Keratinocyte (primary cell): ENCODE data around the gene DRAP1. TPM values are rescaled to one million over a fixed set of nuclear protein-coding genes. Genes with fewer than 3 reads are reported as not detected.

Experiments used
- DNase-seq: peaks from one replicate; pipeline ENCODE4 v3.0.0-alpha.2; 2011; ENCODE audit warnings: low read depth, missing footprints, low spot score
- FAIRE-seq: peaks from 2 replicates; lab custom pipeline; 2011; peaks lifted over from hg19 to GRCh38; lab: Jason Lieb, UNC
- H2AFZ ChIP-seq: 2 replicates; pipeline ENCODE4 v1.6.0; 2012; ENCODE audit warnings: low read length, control low read depth, inconsistent platforms; ENCODE audit not compliant: control insufficient read depth
- H3K27ac ChIP-seq: 2 replicates; pipeline ENCODE4 v1.5.1; 2011; ENCODE audit warnings: low read length; ENCODE audit not compliant: control insufficient read depth, insufficient read depth
- H3K27me3 ChIP-seq: 3 replicates; pipeline ENCODE4 v1.6.0; 2011; ENCODE audit warnings: low read length; ENCODE audit not compliant: control insufficient read depth, insufficient read depth; ENCODE audit errors: extremely low read depth
- H3K36me3 ChIP-seq, 2 experiments: 2 replicates in 1 of 2; 3 replicates in 1 of 2; pipeline ENCODE4 v1.5.1; 2011; ENCODE audit warnings: low read length in 2 of 2, mild to moderate bottlenecking in 1 of 2; ENCODE audit not compliant: control insufficient read depth in 2 of 2, insufficient read depth in 2 of 2; ENCODE audit errors: extremely low read depth in 1 of 2
- H3K4me1 ChIP-seq: 3 replicates; pipeline ENCODE4 v1.5.1; 2011; ENCODE audit warnings: low read length; ENCODE audit not compliant: control insufficient read depth, insufficient read depth; ENCODE audit errors: extremely low read depth
- H3K4me2 ChIP-seq: 3 replicates; pipeline ENCODE4 v1.6.0; 2011; ENCODE audit warnings: low read depth, low read length; ENCODE audit not compliant: control insufficient read depth, insufficient read depth; ENCODE audit errors: extremely low read depth
- H3K4me3 ChIP-seq, 3 experiments: fragments of 200-600 bp in 1 of 3; sonication (generic) in 1 of 3; 2 replicates in 2 of 3; 3 replicates in 1 of 3; pipeline ENCODE4 v1.5.1; 2011 to 2016; ENCODE audit warnings: low read length in 3 of 3, mild to moderate bottlenecking in 3 of 3, control low read depth in 2 of 3, inconsistent platforms in 1 of 3, low read depth in 1 of 3, mixed read lengths in 1 of 3, mixed run types in 1 of 3, moderate library complexity in 1 of 3; ENCODE audit not compliant: control insufficient read depth in 2 of 3, insufficient read depth in 2 of 3; ENCODE audit errors: extremely low read depth in 1 of 3
- H3K79me2 ChIP-seq: 2 replicates; pipeline ENCODE4 v1.6.0; 2012; ENCODE audit warnings: low read length; ENCODE audit not compliant: control insufficient read depth, insufficient read depth
- H3K9ac ChIP-seq: 3 replicates; pipeline ENCODE4 v1.6.0; 2011; ENCODE audit warnings: low read length; ENCODE audit not compliant: control insufficient read depth, insufficient read depth; ENCODE audit errors: extremely low read depth
- H3K9me1 ChIP-seq: 3 replicates; pipeline ENCODE4 v1.6.0; 2011; ENCODE audit warnings: low read length; ENCODE audit not compliant: control insufficient read depth, insufficient read depth; ENCODE audit errors: extremely low read depth
- H3K9me3 ChIP-seq: 2 replicates; pipeline ENCODE4 v1.5.1; 2012; ENCODE audit warnings: low read depth, low read length; ENCODE audit not compliant: control insufficient read depth
- H4K20me1 ChIP-seq: 3 replicates; pipeline ENCODE4 v1.6.0; 2011; ENCODE audit warnings: low read length; ENCODE audit not compliant: control insufficient read depth, insufficient read depth; ENCODE audit errors: extremely low read depth
- CTCF ChIP-seq, 3 experiments: IDR thresholded peaks in 1 of 3; conservative IDR thresholded peaks in 1 of 3; optimal IDR thresholded peaks in 1 of 3; 2 replicates in 2 of 3; 3 replicates in 1 of 3; pipeline versions ENCODE3 to v1.5.1; 2011; ENCODE audit warnings: low read length in 3 of 3, mild to moderate bottlenecking in 3 of 3, moderate library complexity in 2 of 3, control low read depth in 1 of 3, inconsistent platforms in 1 of 3; ENCODE audit not compliant: insufficient read depth in 2 of 3; ENCODE audit errors: extremely low read depth in 1 of 3
- EZH2 ChIP-seq: IDR thresholded peaks from one replicate; pipeline ENCODE4 v1.6.1; 2012; ENCODE audit warnings: inconsistent platforms, mild to moderate bottlenecking, low read length, moderate library complexity
- dilution Hi-C: fragments of 300-500 bp; cut with MboI; formaldehyde crosslinking; loops from one replicate; pipeline ENCODE4 v1.7.0; 2020; ENCODE audit warnings: low sequenced_read_pairs; ENCODE audit not compliant: extremely low pct_ligation_motif_present
- polyA plus RNA-seq, 5 experiments: library from polyadenylated mRNA; depleted of rRNA in 3 of 5; stranded (reverse) in 3 of 5; stranded (forward) in 1 of 5; unstranded in 1 of 5; fragments of >200 nt; gene quantifications; 1 replicate in 1 of 5; 2 replicates in 3 of 5; 3 replicates in 1 of 5; pipeline versions ENCODE4 v1.2.1 to v1.2.3, GENCODE V29; 2011 to 2012; ENCODE audit warnings: missing spikeins in 2 of 5, low read depth in 1 of 5, low replicate concordance in 1 of 5

DRAP1 gene
- polyA plus RNA-seq, 1 donor (not counting 4 experiments of a cell fraction or from before 2014, with no cell fraction given) = 135 TPM

- Histone ChIP-seq H3K9me1 (no peaks in the 10 kb centered on the region), H3K27me3 (no peaks in the 10 kb centered on the region), H2AFZ (no peak overlapping the region), H3K4me2 (no peak overlapping the region), H3K9ac (no peak overlapping the region), H3K79me2 (no peaks in the 10 kb centered on the region), H4K20me1 (no peaks in the 10 kb centered on the region), H3K9me3 (no peaks in the 10 kb centered on the region), H3K4me1 (peaks cover 5% of the 10 kb centered on the region), H3K36me3 (no peaks in the 10 kb centered on the region), H3K27ac (no peak overlapping the region), H3K4me3 (no peak overlapping the region)
- dilution Hi-C loops = no loop called here
- DNase-seq (no peak), FAIRE-seq (no peak)
- no peak for TF ChIP-seq CTCF (optimal IDR thresholded peaks at IDR 0.05 in 1 of 3, IDR thresholded peaks at IDR 0.05 in 1 of 3, conservative IDR thresholded peaks at IDR 0.05 in 1 of 3; ENCODE audit: extremely low read depth in 1 of 3, insufficient read depth in 2 of 3, low read length in 3 of 3)
- TF ChIP-seq EZH2 = no peak
These were observed 32.9 kb downstream of the DRAP1 start for GRCh38 chr11:65952052-65952521.

- H3K4me1 ChIP-seq = peaks cover 5% of the 10 kb centered on the region
- H3K36me3 ChIP-seq = no peaks in the 10 kb centered on the region
- no peaks in the 10 kb centered on the region for H4K20me1 ChIP-seq
- FAIRE-seq (no peak), DNase-seq (no peak)
- H3K4me3 ChIP-seq = no peak overlapping the region
- H2AFZ ChIP-seq = no peak overlapping the region
- no peaks in the 10 kb centered on the region for H3K79me2 ChIP-seq
- no peak overlapping the region for H3K4me2 ChIP-seq
- TF ChIP-seq CTCF (optimal IDR thresholded peaks at IDR 0.05 in 1 of 3, IDR thresholded peaks at IDR 0.05 in 1 of 3, conservative IDR thresholded peaks at IDR 0.05 in 1 of 3; ENCODE audit: extremely low read depth in 1 of 3, insufficient read depth in 2 of 3, low read length in 3 of 3) (no peak), EZH2 (no peak)
- no peak overlapping the region for H3K9ac ChIP-seq
- no peak overlapping the region for H3K27ac ChIP-seq
- no peaks in the 10 kb centered on the region for H3K9me1 ChIP-seq
- no peaks in the 10 kb centered on the region for H3K27me3 ChIP-seq
- H3K9me3 ChIP-seq = no peaks in the 10 kb centered on the region
- dilution Hi-C loops = no loop called here
These were observed 34.2 kb downstream of the DRAP1 start for GRCh38 chr11:65953471-65953870.
